ENCODE data around the gene ABTB2. TPM values are rescaled to one million over a fixed set of nuclear protein-coding genes. Genes with fewer than 3 reads are reported as not detected.

Gene ABTB2
- total RNA-seq, 4 donors from 2014 or later, result 5.4 to 15.6 (median 12.8) TPM

DNA sequence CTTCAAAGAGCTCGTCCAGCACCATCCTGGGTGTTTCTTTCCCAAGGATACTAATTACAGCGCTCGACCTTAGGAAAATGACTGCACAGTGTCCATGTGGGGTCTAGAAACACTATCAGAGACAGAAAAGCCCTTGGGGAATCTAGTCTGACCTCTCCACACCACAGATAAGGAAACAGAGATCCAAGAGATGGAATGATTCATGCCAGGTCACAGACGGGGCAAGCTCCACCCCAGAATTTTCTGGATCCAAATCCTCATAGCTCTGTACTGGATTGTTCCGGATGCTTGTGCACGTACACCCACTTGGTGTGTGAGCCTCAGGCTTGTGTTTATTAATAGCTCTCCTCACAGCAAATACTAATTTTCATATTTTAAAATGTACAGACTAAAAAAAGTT is 11.3 kb downstream of the ABTB2 start:
- Histone ChIP-seq H3K27ac (peak overlapping the region; percentile 71), H3K4me3 (no peak overlapping the region), H3K36me3 (no peaks in the 10 kb centered on the region), H3K9me3 (no peaks in the 10 kb centered on the region), H3K27me3 (no peaks in the 10 kb centered on the region), H3K4me1 (peaks cover 60% of the 10 kb centered on the region)
- TF ChIP-seq, protein P1, sequence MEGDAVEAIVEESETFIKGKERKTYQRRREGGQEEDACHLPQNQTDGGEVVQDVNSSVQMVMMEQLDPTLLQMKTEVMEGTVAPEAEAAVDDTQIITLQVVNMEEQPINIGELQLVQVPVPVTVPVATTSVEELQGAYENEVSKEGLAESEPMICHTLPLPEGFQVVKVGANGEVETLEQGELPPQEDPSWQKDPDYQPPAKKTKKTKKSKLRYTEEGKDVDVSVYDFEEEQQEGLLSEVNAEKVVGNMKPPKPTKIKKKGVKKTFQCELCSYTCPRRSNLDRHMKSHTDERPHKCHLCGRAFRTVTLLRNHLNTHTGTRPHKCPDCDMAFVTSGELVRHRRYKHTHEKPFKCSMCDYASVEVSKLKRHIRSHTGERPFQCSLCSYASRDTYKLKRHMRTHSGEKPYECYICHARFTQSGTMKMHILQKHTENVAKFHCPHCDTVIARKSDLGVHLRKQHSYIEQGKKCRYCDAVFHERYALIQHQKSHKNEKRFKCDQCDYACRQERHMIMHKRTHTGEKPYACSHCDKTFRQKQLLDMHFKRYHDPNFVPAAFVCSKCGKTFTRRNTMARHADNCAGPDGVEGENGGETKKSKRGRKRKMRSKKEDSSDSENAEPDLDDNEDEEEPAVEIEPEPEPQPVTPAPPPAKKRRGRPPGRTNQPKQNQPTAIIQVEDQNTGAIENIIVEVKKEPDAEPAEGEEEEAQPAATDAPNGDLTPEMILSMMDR (IDR thresholded peaks at IDR 0.05), result no peak
- TF ChIP-seq POLR2A (IDR thresholded peaks at IDR 0.05) (no peak), POLR2AphosphoS5 (IDR thresholded peaks at IDR 0.05) (no peak), EP300 (IDR thresholded peaks at IDR 0.05) (no peak)
- 40% methylated on average over 6 of the region's 6 CpGs for WGBS
- DNase-seq (ENCODE audit: low spot score in 2 of 2), result no peak

DNA sequence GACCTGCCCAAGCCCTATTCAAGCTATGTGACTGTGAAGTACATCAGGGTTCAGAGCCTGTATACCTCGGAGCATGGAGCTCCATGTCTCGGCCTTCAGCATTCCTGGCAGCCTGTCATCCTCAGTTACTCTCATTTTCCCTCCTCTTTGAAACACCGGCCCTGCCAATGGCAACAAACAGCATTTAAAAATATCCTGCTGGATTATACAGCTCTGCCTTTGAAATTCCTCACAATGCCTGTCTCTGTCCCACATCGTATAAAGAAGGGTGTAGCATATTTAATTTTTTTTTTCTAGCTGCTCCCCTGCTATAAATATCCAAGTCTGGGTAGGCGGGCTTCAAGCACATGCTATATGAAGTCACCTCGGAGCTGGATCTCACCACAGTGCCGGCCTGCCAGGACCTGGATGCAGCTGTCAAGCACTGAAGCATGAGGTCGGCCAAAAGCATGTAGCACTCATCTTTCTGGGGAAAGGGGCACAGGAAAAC is 11.8 kb downstream of the ABTB2 start:
- no peaks in the 10 kb centered on the region for H3K27me3 ChIP-seq
- WGBS, result 38% methylated on average over 8 of the region's 8 CpGs
- TF ChIP-seq, protein P1 (IDR thresholded peaks at IDR 0.05), result no peak
- TF ChIP-seq POLR2A (IDR thresholded peaks at IDR 0.05), result no peak
- no peak for TF ChIP-seq POLR2AphosphoS5 (IDR thresholded peaks at IDR 0.05)
- no peak for DNase-seq (ENCODE audit: low spot score in 2 of 2)
- peaks cover 61% of the 10 kb centered on the region for H3K4me1 ChIP-seq
- no peak overlapping the region for H3K4me3 ChIP-seq
- H3K27ac ChIP-seq, result peak overlapping the region; percentile 71
- no peaks in the 10 kb centered on the region for H3K36me3 ChIP-seq
- no peaks in the 10 kb centered on the region for H3K9me3 ChIP-seq

DNA sequence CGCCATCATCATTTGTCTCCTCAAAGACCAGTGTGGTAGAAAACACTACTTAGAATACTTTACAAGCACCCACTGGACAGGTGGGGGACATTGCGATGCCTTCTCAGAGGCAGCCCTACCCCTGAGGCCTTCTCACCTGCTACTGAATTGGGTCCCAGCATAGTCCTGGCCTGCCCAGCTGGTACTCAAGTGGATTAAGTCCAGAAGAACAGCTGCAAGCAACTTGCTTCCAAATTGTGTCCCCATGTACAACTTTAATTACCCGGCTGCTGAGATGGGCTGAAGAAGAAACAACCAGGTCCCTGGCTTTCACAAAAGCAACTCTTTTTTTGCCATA is 12.3 kb downstream of the ABTB2 start:
- Histone ChIP-seq H3K36me3 (no peaks in the 10 kb centered on the region), H3K27me3 (no peaks in the 10 kb centered on the region), H3K9me3 (no peaks in the 10 kb centered on the region), H3K27ac (peak overlapping the region; percentile 71), H3K4me3 (no peak overlapping the region), H3K4me1 (peaks cover 61% of the 10 kb centered on the region)
- TF ChIP-seq POLR2AphosphoS5 (IDR thresholded peaks at IDR 0.05), result no peak
- TF ChIP-seq, protein P1 (IDR thresholded peaks at IDR 0.05), result no peak
- no peak for TF ChIP-seq EP300 (IDR thresholded peaks at IDR 0.05)
- no peak for TF ChIP-seq POLR2A (IDR thresholded peaks at IDR 0.05)
- no peak for DNase-seq (ENCODE audit: low spot score in 2 of 2)
- WGBS, result 84% methylated on average over 3 of the region's 3 CpGs

DNA sequence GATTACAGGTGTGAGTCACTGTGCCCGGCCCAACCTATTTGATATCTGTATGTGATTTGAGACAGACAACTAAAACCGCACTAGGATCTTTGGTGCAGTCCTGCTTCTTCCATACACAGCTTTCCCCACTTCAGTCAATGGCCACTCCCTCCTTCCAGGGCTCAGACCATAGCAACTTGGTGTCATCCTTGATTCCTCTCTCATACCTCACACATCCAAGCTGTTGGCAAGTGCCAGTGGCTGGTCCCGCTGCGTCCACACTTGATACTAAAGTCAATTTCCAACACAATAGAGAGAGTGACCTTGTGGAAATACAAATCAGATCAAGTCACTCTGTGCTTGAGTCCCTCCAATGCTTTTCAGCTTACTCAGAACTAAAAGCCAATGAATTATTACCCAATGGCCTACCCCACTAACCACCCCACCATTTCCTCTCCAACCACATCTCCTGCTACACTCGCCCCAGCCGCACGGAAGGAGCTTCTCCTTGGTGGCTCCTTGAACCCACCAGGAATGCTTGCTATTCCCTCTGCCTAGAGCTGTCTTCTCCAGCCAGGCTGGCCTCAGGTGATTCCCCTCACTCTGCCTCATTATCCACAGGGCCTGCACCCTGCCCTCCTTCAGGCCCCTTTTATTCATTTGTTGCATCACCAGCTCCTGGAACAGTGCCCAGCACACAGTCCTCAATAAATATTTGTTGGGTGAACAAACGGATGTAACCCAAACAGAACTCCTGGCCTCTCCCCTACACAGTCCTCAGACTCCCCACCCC is 12.9 kb downstream of the ABTB2 start:
- Histone ChIP-seq H3K4me1 (peaks cover 55% of the 10 kb centered on the region), H3K36me3 (no peaks in the 10 kb centered on the region), H3K27ac (peak overlapping the region; percentile 71), H3K4me3 (no peak overlapping the region), H3K9me3 (no peaks in the 10 kb centered on the region), H3K27me3 (no peaks in the 10 kb centered on the region)
- 67% methylated on average over 8 of the region's 8 CpGs for WGBS
- DNase-seq (ENCODE audit: low spot score in 2 of 2), result no peak
- no peak for TF ChIP-seq POLR2AphosphoS5 (IDR thresholded peaks at IDR 0.05)
- TF ChIP-seq, protein P1 (IDR thresholded peaks at IDR 0.05), result no peak

DNA sequence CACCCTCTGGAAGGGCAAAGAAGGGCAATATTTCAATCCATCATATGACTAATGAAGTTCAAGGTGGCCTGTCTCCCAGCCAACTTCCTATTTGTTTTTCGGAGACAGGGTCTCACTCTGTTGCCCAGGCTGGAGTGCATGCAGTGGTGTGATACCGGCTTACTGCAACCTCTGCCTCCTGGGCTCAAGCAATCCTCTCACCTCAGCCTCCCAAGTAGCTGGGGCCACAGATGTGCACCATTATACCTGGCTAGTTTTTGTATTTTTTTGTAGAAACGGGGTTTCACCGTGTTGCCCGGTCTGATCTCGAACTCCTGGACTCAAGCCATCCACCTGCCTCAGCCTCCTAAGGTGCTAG is 13.4 kb downstream of the ABTB2 start:
- no peak for DNase-seq (ENCODE audit: low spot score in 2 of 2)
- H3K27ac ChIP-seq, result no peak overlapping the region
- no peaks in the 10 kb centered on the region for H3K36me3 ChIP-seq
- no peak overlapping the region for H3K4me3 ChIP-seq
- peaks cover 50% of the 10 kb centered on the region for H3K4me1 ChIP-seq
- no peaks in the 10 kb centered on the region for H3K9me3 ChIP-seq
- WGBS, result 78% methylated on average over 6 of the region's 6 CpGs
- no peaks in the 10 kb centered on the region for H3K27me3 ChIP-seq
- TF ChIP-seq POLR2A (IDR thresholded peaks at IDR 0.05) (no peak), POLR2AphosphoS5 (IDR thresholded peaks at IDR 0.05) (no peak), EP300 (IDR thresholded peaks at IDR 0.05) (no peak)
- TF ChIP-seq, protein P1 (IDR thresholded peaks at IDR 0.05), result no peak
